Measurements from ENCODE around the gene CX3CL1.

GRCh38 chr16:57372372-57373116, at the start of gene CX3CL1:
- TF ChIP-seq, protein P1, sequence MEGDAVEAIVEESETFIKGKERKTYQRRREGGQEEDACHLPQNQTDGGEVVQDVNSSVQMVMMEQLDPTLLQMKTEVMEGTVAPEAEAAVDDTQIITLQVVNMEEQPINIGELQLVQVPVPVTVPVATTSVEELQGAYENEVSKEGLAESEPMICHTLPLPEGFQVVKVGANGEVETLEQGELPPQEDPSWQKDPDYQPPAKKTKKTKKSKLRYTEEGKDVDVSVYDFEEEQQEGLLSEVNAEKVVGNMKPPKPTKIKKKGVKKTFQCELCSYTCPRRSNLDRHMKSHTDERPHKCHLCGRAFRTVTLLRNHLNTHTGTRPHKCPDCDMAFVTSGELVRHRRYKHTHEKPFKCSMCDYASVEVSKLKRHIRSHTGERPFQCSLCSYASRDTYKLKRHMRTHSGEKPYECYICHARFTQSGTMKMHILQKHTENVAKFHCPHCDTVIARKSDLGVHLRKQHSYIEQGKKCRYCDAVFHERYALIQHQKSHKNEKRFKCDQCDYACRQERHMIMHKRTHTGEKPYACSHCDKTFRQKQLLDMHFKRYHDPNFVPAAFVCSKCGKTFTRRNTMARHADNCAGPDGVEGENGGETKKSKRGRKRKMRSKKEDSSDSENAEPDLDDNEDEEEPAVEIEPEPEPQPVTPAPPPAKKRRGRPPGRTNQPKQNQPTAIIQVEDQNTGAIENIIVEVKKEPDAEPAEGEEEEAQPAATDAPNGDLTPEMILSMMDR (IDR thresholded peaks at IDR 0.05 in 2 of 3, conservative IDR thresholded peaks at IDR 0.05 in 1 of 3; ENCODE audit: insufficient read depth in 2 of 3, low read depth in 1 of 3, low read length in 3 of 3) = no peak
- TF ChIP-seq MYNN (IDR thresholded peaks at IDR 0.05) (no peak), MYNN (CRISPR knock-in tag; IDR thresholded peaks at IDR 0.05) (no peak), SREBF2 (CRISPR knock-in tag; IDR thresholded peaks at IDR 0.05) (no peak), JUN (IDR thresholded peaks at IDR 0.05; ENCODE audit: borderline replicate concordance, low read depth, low read length) (no peak), JUN (CRISPR knock-in tag; IDR thresholded peaks at IDR 0.05; ENCODE audit: borderline replicate concordance) (no peak)
- TF ChIP-seq, protein P2, sequence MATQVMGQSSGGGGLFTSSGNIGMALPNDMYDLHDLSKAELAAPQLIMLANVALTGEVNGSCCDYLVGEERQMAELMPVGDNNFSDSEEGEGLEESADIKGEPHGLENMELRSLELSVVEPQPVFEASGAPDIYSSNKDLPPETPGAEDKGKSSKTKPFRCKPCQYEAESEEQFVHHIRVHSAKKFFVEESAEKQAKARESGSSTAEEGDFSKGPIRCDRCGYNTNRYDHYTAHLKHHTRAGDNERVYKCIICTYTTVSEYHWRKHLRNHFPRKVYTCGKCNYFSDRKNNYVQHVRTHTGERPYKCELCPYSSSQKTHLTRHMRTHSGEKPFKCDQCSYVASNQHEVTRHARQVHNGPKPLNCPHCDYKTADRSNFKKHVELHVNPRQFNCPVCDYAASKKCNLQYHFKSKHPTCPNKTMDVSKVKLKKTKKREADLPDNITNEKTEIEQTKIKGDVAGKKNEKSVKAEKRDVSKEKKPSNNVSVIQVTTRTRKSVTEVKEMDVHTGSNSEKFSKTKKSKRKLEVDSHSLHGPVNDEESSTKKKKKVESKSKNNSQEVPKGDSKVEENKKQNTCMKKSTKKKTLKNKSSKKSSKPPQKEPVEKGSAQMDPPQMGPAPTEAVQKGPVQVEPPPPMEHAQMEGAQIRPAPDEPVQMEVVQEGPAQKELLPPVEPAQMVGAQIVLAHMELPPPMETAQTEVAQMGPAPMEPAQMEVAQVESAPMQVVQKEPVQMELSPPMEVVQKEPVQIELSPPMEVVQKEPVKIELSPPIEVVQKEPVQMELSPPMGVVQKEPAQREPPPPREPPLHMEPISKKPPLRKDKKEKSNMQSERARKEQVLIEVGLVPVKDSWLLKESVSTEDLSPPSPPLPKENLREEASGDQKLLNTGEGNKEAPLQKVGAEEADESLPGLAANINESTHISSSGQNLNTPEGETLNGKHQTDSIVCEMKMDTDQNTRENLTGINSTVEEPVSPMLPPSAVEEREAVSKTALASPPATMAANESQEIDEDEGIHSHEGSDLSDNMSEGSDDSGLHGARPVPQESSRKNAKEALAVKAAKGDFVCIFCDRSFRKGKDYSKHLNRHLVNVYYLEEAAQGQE (IDR thresholded peaks at IDR 0.05; ENCODE audit: borderline replicate concordance) = no peak
- TF ChIP-seq, protein P2 (CRISPR knock-in tag; IDR thresholded peaks at IDR 0.05; ENCODE audit: low read depth) = no peak

Data from K562 (cell line).